AG09319 (cell line): ENCODE measurements around the gene MTMR3.

Source experiments
- DNase-seq: peaks from one replicate; pipeline ENCODE4 v3.0.0-alpha.2; 2010; ENCODE audit warnings: low read depth; ENCODE audit errors: extremely low read depth
- CTCF ChIP-seq: IDR thresholded peaks from 2 replicates; pipeline ENCODE4 v1.5.1; 2011; ENCODE audit warnings: low read depth, mild to moderate bottlenecking, inconsistent platforms, low read length, moderate library complexity

The MTMR3 gene

GRCh38 chr22:30002861-30003486, 120.0 kb downstream of the MTMR3 start:
- no peak for DNase-seq
- no peak for TF ChIP-seq CTCF

- DNase-seq: no peak
- no peak for TF ChIP-seq CTCF
Observed at GRCh38 chr22:30004101-30004500, 121.1 kb downstream of the MTMR3 start.

GRCh38 chr22:30004694-30005093, 121.7 kb downstream of the MTMR3 start:
- DNase-seq: no peak
- TF ChIP-seq CTCF: no peak

- DNase-seq: peak; percentile 49
- no peak; the same call in none of the 2 replicates for TF ChIP-seq CTCF
Observed at GRCh38 chr22:30005213-30005857, 122.4 kb downstream of the MTMR3 start.

- TF ChIP-seq CTCF: no peak
- DNase-seq: no peak
Observed at GRCh38 chr22:30007361-30007760, 124.4 kb downstream of the MTMR3 start.

GRCh38 chr22:30008401-30008800, 125.4 kb downstream of the MTMR3 start:
- TF ChIP-seq CTCF: no peak

GRCh38 chr22:30009478-30009877, 126.5 kb downstream of the MTMR3 start:
- DNase-seq: no peak
- no peak for TF ChIP-seq CTCF

More at GRCh38 chr22:30008401-30008800, 125.4 kb downstream of the MTMR3 start:
- DNase-seq: no peak
